Measurements from ENCODE around the gene LSM5.

GRCh38 chr7:32519763-32520162 is 29.6 kb upstream of the LSM5 start:
- no peak for TF ChIP-seq CTCF (IDR thresholded peaks at IDR 0.05)
- no peak for TF ChIP-seq POLR2A (IDR thresholded peaks at IDR 0.05)

All from prostate gland (tissue), 2 donors.